C4-2B (cell line): ENCODE data around the gene RAC3.

Source experiments
- CTCF ChIP-seq: fragments of 450-650 bp; conservative IDR thresholded peaks from 2 replicates; pipeline ENCODE4 v1.5.1; 2017; ENCODE audit warnings: mild to moderate bottlenecking
- ZFX ChIP-seq: fragments of 450-650 bp; IDR thresholded peaks from 2 replicates; pipeline ENCODE4 v1.6.1; 2017

- no peak for TF ChIP-seq CTCF
- no peak for TF ChIP-seq ZFX
Observed at GRCh38 chr17:82058855-82059249, 27.4 kb downstream of the RAC3 start.
